Measurements from ENCODE around the gene RCSD1.
A peak's percentile ranks its signal among the peaks of the same experiment; 100 is the strongest.

GRCh38 chr1:167627865-167628641, 2.0 kb upstream of the RCSD1 start:
- TF ChIP-seq GATA2 (IDR thresholded peaks at IDR 0.05; ENCODE audit: low read depth, low read length) (0 out of 2 replicates have a peak, but pooled peaks have one; percentile 17), GATA3 (IDR thresholded peaks at IDR 0.05; ENCODE audit: low read depth, low read length) (no peak)
